HCT116 (cell line): ENCODE results near the gene PDSS2.

ENCODE experiments used
- ATF3 ChIP-seq: IDR thresholded peaks from 2 replicates; pipeline ENCODE4 v1.6.1; 2012
- CTCF ChIP-seq, 3 experiments: fragments of 200-600 bp in 1 of 3; sonication (generic) in 1 of 3; IDR thresholded peaks in 2 of 3; conservative IDR thresholded peaks in 1 of 3; 2 replicates each; pipeline ENCODE4 v1.5.1; 2012 to 2017; ENCODE audit warnings: low read depth in 2 of 3, low read length in 2 of 3, antibody characterized with exemption in 1 of 3, borderline replicate concordance in 1 of 3, control low read depth in 1 of 3, mild to moderate bottlenecking in 1 of 3, mixed read lengths in 1 of 3, mixed run types in 1 of 3, moderate library complexity in 1 of 3; ENCODE audit not compliant: insufficient read depth in 1 of 3
- EGR1 ChIP-seq: IDR thresholded peaks from 2 replicates; pipeline ENCODE4 v1.6.1; 2012; ENCODE audit warnings: low read depth
- ELF1 ChIP-seq: IDR thresholded peaks from 2 replicates; pipeline ENCODE4 v1.6.1; 2012; ENCODE audit warnings: low read depth, borderline replicate concordance
- EZH2phosphoT487 ChIP-seq: fragments of 200-600 bp; IDR thresholded peaks from 2 replicates; pipeline ENCODE4 v1.6.1; 2018; ENCODE audit warnings: antibody characterized with exemption, borderline replicate concordance
- MAX ChIP-seq: IDR thresholded peaks from 2 replicates; pipeline ENCODE4 v1.6.1; 2012
- POLR2A ChIP-seq: IDR thresholded peaks from 2 replicates; pipeline ENCODE4 v1.7.0; 2011; ENCODE audit warnings: borderline replicate concordance; ENCODE audit not compliant: insufficient read depth, insufficient read length; ENCODE audit errors: extremely low read depth
- POLR2AphosphoS5 ChIP-seq: IDR thresholded peaks from 2 replicates; pipeline ENCODE4 v1.6.1; 2011; ENCODE audit warnings: mild to moderate bottlenecking, low read depth, low read length, moderate library complexity
- SIN3A ChIP-seq: IDR thresholded peaks from 2 replicates; pipeline ENCODE4 v1.6.1; 2012; ENCODE audit warnings: low read depth
- TCF7L2 ChIP-seq: IDR thresholded peaks from 2 replicates; pipeline ENCODE4 v1.7.0; 2011; ENCODE audit warnings: borderline replicate concordance, inconsistent platforms; ENCODE audit not compliant: insufficient read depth, insufficient read length; ENCODE audit errors: extremely low read depth
- ZNF274 ChIP-seq: fragments of 200-500 bp; sonication (Bioruptor generic); IDR thresholded peaks from 2 replicates; pipeline ENCODE4 v1.6.1; 2014; ENCODE audit warnings: mild to moderate bottlenecking, low read depth, low read length, inconsistent platforms

GRCh38 chr6:107219851-107220250 is 239.5 kb downstream of the PDSS2 start:
- TF ChIP-seq POLR2AphosphoS5 (no peak), SIN3A (no peak), CTCF (IDR thresholded peaks at IDR 0.05 in 2 of 3, conservative IDR thresholded peaks at IDR 0.05 in 1 of 3; ENCODE audit: borderline replicate concordance in 1 of 3, insufficient read depth in 1 of 3, low read depth in 2 of 3, low read length in 2 of 3) (no peak), POLR2A (no peak), MAX (no peak), EZH2phosphoT487 (no peak), ELF1 (no peak), TCF7L2 (no peak), ZNF274 (no peak), ATF3 (no peak), EGR1 (no peak)
